ENCODE measurements around the gene HEPHL1.

- TF ChIP-seq CTCF (IDR thresholded peaks at IDR 0.05) (no peak), POLR2A (IDR thresholded peaks at IDR 0.05) (no peak)
Measured at GRCh38 chr11:94062360-94062759, 41.2 kb downstream of the HEPHL1 start.
